GM12891 (cell line): Measurements from ENCODE around the gene RBM28.

Experiments
- DNase-seq: peaks from one replicate; pipeline ENCODE4 v3.0.0; 2011; ENCODE audit warnings: low spot score; ENCODE audit not compliant: insufficient read length
- FAIRE-seq: peaks from 2 replicates; lab custom pipeline; 2011; peaks lifted over from hg19 to GRCh38; lab: Jason Lieb, UNC
- PAX5 ChIP-seq: IDR thresholded peaks from 2 replicates; pipeline ENCODE4 v1.6.1; 2011; ENCODE audit warnings: low read length, moderate library complexity, mild to moderate bottlenecking; ENCODE audit not compliant: insufficient read depth, severe bottlenecking
- POLR2A ChIP-seq: IDR thresholded peaks from 2 replicates; pipeline ENCODE4 v1.6.1; 2011; ENCODE audit warnings: low read depth, low read length, control low read depth
- POLR2AphosphoS5 ChIP-seq: IDR thresholded peaks from 2 replicates; pipeline ENCODE4 v1.6.1; 2011; ENCODE audit warnings: low read depth, low read length, control low read depth
- POU2F2 ChIP-seq: IDR thresholded peaks from 2 replicates; pipeline ENCODE4 v1.6.1; 2011; ENCODE audit warnings: low read depth, mild to moderate bottlenecking, control low read depth, low read length, moderate library complexity
- SPI1 ChIP-seq: IDR thresholded peaks from 2 replicates; pipeline ENCODE4 v1.6.1; 2011; ENCODE audit warnings: low read depth, low read length, control low read depth
- TAF1 ChIP-seq: IDR thresholded peaks from 2 replicates; pipeline ENCODE4 v1.6.1; 2011; ENCODE audit warnings: low read depth, low read length, control low read depth

RBM28 gene

DNA sequence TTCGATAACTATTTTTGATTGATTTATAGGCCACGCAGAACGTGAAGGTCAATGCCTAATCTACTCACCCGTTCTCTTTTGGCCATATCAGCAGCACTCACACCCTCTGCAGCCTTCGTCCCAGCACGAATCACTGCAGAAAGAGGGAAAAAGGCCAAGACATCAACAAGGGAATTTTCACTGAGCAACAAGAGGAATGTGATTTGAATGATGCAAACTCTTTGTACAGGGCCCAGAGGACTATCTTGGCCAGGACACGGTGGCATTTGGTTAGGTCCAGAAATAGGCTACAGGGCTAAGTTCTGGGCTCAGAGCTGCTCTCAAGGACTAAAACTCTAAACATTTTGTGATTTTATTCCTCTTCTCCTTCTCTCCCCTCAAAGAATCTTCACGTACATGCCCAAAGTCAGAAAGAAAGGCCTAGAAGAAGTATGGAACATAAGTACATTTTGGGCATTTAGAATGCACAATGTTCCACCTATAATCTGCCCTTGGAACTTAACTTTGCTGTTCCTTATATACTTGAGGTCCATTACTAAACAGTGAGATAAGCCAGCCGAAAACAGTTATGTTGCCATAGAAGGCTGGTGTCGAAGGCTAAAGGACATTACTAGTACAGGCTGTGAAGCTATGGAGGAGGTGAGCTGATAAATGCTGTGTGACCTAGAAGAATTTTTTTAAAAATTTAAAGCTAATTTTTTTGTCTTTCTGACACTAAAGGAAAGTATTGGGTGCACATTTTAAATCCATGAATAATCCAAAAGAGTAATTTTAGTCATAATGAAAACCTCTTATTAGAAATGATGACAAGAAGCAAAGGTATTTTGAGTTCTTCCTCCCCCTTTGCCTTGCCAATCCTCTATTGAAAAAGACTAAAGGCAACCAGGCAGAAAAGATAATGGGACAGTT, 20.0 kb downstream of the RBM28 start:
- no peak for TF ChIP-seq TAF1
- TF ChIP-seq SPI1 = no peak
- TF ChIP-seq POU2F2 = no peak
- TF ChIP-seq POLR2A = no peak
- TF ChIP-seq PAX5 = no peak
- TF ChIP-seq POLR2AphosphoS5 = no peak
- FAIRE-seq = no peak
- DNase-seq = no peak

- FAIRE-seq = no peak
- TF ChIP-seq PAX5 = no peak
- TF ChIP-seq TAF1 = no peak
- TF ChIP-seq POLR2AphosphoS5 = no peak
- no peak for TF ChIP-seq SPI1
- no peak for TF ChIP-seq POLR2A
- TF ChIP-seq POU2F2 = no peak
- no peak for DNase-seq
Measured at GRCh38 chr7:128323040-128323439, 20.7 kb downstream of the RBM28 start.

GRCh38 chr7:128322040-128322643, 21.6 kb downstream of the RBM28 start:
- FAIRE-seq (peak; percentile 31), DNase-seq (no peak)
- TF ChIP-seq PAX5 (no peak), POLR2AphosphoS5 (no peak), POLR2A (no peak), SPI1 (no peak), TAF1 (no peak), POU2F2 (no peak)

- DNase-seq (no peak), FAIRE-seq (no peak)
- TF ChIP-seq POLR2A = no peak
- TF ChIP-seq POLR2AphosphoS5 = no peak
- no peak for TF ChIP-seq PAX5
- TF ChIP-seq SPI1 = no peak
- no peak for TF ChIP-seq POU2F2
- no peak for TF ChIP-seq TAF1
Measured at GRCh38 chr7:128321044-128321422, 22.7 kb downstream of the RBM28 start.

- FAIRE-seq = no peak
- TF ChIP-seq TAF1 (no peak), POU2F2 (no peak), POLR2A (no peak), POLR2AphosphoS5 (no peak), SPI1 (no peak), PAX5 (no peak)
- DNase-seq = no peak
Measured at GRCh38 chr7:128318691-128319090, 25.0 kb downstream of the RBM28 start.

GRCh38 chr7:128311013-128311412, 32.7 kb downstream of the RBM28 start:
- DNase-seq = no peak
- TF ChIP-seq POU2F2 = no peak
- TF ChIP-seq TAF1 = no peak
- TF ChIP-seq POLR2A = no peak
- TF ChIP-seq PAX5 = no peak
- no peak for TF ChIP-seq POLR2AphosphoS5
- TF ChIP-seq SPI1 = no peak

DNA sequence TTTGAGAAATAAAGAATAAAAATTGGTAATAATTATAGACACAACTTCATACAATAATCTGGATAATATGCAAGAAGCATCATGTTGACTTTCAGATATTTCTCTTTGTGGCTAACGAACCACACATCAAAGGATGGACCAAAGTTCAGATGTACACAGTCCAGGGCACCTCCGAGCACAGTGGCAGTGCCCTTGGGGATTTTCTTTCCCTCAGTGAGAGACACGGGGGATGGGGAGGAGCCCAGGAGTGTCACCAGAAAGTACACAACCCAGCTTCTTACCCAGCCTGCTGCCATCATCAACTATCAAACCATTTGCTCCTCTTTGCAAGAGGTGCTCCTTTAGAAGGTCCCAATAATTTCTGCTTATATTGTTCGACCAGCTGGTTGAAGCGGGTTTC, 33.2 kb downstream of the RBM28 start:
- no peak for FAIRE-seq
- no peak for DNase-seq
- TF ChIP-seq POU2F2 = no peak
- no peak for TF ChIP-seq POLR2A
- TF ChIP-seq POLR2AphosphoS5 = no peak
- TF ChIP-seq TAF1 = no peak
- no peak for TF ChIP-seq PAX5
- no peak for TF ChIP-seq SPI1

More at GRCh38 chr7:128311013-128311412, 32.7 kb downstream of the RBM28 start:
- no peak for FAIRE-seq

GRCh38 chr7:128309976-128310375, 33.7 kb downstream of the RBM28 start:
- no peak for TF ChIP-seq TAF1
- no peak for TF ChIP-seq POU2F2
- no peak for TF ChIP-seq POLR2AphosphoS5
- no peak for TF ChIP-seq SPI1
- no peak for TF ChIP-seq PAX5
- no peak for TF ChIP-seq POLR2A
- no peak for DNase-seq
- no peak for FAIRE-seq

DNA sequence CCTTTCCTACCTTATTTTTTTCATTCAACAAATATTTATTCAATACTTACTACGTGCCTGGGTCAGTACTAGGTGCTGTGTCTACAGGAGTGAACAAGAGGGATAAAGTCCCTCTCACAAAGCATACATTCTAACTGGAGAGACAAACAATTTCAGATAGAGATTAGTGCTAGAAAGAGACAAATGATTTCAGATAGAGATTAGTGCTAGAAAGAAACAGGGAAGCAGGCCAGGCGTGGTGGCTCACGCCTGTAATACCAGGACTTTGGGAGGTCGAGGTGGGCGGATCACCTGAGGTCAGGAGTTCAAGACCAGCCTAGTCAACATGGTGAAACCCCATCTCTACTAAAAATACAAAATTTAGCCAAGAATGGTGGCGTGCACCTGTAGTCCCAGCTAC, 34.6 kb downstream of the RBM28 start:
- no peak for TF ChIP-seq SPI1
- TF ChIP-seq POU2F2 = no peak
- no peak for TF ChIP-seq POLR2A
- TF ChIP-seq POLR2AphosphoS5 = no peak
- TF ChIP-seq TAF1 = no peak
- TF ChIP-seq PAX5 = no peak
- no peak for FAIRE-seq
- no peak for DNase-seq
